T-helper 2 cell (primary cell): ENCODE measurements around the gene ACR.

Experiments
- DNase-seq, 5 experiments: peaks; one replicate each; pipeline versions ENCODE4 v3.0.0 to v3.0.0-alpha.2; 2012 to 2022
- total RNA-seq, 2 donors: gene quantifications; one replicate each; lab custom pipeline; 2026; lab: John Stamatoyannopoulos, UW

ACR gene
- total RNA-seq, result 0 reads per million in 2 donors

DNA sequence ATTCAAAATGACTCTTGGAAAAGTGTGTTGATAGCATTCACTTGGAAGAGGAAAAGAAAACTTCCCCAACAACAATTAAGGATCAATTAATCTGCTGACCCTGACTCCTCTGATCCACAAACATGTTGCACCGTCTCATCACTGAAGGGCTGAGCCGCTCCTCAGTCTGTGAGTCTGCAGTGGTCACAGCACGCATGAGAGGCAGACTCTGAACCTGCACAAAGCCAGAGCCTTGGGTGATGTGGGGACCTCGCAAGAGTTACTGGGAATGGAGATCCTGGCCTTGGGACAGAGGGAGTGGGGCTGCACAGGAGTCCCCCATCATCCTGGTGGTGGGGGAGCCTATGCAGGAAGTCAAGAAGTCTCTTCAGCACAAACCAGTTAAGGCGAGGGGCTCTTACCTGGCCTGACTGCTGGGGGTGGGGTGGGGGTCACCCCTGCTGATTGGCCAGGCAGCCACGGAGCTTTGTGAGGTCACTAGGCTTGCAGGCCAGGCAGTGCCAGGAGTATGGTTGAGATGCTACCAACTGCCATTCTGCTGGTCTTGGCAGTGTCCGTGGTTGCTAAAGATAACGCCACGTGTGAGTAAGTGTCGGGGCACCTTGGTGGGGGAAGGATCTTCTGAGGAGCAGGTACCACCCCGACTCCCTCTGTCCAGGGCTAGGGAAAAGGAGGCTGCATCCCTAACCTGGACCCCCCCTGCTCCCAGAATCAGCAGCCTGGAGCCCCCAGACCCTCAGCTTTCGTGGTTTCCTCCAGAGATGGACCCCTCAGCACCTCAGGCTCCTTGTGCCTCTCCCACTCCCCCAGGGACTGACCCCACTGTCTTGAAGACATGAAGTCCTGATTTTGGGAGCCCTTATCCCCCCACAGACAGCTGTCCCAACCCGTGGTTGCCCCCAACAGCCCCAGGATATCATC lies at the start of gene ACR:
Gene ACR, plus strand, starts transcription at position 477 of the 921 bp plus-strand sequence. Its CDS starts 32 bp downstream, at position 509.
- DNase-seq, result no peak

DNA sequence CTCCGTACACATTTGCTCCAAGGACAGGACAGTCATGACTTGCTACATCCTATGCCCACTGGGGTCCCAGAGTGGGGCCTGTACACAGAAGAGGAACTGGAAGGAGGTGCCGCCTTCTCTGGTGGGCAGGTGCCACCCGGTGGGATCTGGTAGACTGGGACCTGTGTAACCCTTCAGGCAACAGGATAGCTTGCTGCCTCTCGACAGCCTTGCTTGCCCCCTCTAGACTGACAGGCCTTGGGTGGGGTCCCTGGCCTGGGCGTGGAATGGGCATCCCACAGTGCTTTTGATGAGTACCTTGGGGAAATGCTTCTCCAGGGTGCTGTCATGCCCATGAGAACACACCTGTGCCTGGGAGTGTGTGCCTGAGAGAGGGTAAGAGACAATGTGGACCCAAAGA lies 49.6 kb upstream of the ACR start:
- no peak for DNase-seq

GRCh38 chr22:50691521-50691920 lies 46.5 kb upstream of the ACR start:
- peak in 1 of 5 experiments; percentile 70 for DNase-seq

DNA sequence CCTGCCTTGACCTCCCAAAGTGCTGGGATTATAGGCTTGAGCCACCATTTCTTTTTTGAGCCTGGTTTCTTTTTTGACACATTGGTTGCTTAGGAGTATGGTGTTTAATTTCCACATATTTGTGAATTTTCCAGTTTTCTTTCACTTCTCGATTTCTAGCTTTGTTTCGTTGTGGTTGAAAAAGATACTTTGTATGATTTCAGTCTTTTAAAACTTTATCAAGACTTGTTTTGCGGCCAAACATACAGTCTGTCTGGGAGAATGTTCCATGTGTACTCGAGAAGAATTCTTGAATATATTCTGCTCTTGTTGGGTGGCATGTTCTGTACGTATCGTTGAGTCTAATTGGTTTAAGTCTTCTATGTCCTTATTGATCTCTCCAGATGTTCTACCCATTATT lies 44.5 kb upstream of the ACR start:
- DNase-seq, result no peak

- peak in 1 of 5 experiments; percentile 83 for DNase-seq
These were observed 43.9 kb upstream of the ACR start for GRCh38 chr22:50694099-50694605.

DNA sequence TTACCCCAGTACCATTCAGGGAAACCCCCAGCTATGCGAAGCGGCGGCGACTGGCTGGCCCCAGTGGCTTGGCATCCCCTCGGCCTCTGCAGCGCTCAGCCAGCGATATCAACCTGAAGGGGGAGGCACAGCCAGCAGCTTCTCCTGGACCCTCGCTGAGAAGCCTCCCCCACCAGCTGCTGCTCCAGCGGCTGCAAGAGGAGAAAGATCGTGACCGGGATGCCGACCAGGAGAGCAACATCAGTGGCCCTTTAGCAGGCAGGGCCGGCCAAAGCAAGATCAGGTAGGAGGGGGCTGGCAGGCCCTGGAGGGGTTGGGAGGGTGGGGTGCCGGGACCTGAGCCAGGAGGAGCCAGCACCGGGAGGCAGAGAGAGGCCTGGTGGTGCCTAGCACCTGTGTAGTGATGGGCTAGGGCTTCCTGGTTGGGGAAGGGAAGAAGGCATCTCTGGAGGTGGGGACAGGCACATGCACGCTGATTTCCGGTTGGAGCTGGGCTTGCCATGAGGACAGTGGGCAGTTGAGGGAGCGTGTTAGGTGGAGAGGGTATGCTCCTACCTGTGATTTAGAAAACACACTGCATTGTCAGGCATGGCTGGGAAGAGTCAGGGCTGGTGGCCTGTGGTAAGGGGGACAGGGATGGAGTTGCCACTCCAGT lies 43.1 kb upstream of the ACR start:
- no peak for DNase-seq

GRCh38 chr22:50695421-50696250 lies 42.4 kb upstream of the ACR start:
- no peak for DNase-seq

DNA sequence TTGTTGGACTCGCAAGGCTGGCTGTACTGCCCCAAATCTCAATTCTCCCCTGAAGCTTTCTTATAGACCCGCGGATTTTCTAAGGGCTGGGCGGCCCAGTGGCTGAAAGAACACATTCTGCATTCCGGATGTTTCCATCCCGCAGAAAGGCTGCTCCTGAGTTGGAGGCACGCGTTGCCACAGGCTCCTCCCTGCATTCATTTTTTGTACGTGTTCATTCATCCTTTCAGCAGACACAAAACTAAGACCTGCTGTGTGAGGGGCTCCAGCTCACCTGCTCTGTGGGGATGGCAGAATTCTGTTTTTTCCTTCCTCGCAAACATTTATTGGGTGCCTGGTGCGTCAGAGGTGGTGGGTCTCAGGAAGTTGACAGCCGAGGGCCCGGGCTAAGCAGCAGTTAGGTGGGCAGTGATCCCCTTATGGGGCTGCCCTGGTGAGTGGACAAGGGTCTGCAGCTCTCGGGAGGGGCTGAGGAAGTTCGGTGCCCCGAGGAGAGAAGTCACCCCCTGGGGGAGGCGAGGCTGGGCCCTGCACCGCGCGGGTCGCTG lies 41.7 kb upstream of the ACR start:
- no peak for DNase-seq

DNA sequence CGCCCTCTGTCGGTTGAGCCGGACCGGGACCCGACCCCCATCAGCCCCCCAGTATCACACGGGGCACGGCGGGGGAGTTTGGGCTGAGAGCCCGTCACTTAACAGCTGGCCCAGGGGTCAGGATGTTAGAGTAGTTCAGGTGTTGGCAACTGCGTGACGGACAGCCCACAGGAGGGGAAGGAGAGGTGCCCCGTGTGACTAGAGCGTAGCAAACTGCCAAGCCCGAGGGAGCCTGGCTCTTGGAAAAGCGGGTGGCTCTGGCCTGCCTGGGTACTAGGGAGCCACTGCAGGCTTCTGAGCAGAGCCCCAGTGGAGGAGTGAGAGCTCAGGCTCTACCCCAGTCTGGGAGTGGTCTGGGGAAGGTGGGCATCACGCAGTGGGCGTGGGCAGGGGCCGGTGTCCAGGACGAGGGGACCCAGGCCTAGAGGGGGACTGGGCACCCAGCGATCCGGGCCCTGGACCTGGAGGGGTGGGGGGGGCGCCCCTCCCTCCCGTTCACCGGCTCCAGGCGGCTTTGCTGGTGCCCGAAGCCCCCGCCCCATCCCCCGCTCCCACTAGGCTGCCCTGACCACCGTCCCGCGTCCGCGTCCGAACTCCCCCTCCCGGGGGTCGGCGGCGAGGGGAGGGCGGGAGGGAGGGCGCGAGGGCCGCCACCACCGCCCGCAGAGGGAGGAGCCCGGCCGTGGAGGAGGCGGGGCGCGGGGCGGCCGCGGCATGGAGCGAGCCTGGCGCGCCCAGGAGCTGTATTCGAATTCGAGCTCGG lies 41.0 kb upstream of the ACR start:
- no peak for DNase-seq

DNA sequence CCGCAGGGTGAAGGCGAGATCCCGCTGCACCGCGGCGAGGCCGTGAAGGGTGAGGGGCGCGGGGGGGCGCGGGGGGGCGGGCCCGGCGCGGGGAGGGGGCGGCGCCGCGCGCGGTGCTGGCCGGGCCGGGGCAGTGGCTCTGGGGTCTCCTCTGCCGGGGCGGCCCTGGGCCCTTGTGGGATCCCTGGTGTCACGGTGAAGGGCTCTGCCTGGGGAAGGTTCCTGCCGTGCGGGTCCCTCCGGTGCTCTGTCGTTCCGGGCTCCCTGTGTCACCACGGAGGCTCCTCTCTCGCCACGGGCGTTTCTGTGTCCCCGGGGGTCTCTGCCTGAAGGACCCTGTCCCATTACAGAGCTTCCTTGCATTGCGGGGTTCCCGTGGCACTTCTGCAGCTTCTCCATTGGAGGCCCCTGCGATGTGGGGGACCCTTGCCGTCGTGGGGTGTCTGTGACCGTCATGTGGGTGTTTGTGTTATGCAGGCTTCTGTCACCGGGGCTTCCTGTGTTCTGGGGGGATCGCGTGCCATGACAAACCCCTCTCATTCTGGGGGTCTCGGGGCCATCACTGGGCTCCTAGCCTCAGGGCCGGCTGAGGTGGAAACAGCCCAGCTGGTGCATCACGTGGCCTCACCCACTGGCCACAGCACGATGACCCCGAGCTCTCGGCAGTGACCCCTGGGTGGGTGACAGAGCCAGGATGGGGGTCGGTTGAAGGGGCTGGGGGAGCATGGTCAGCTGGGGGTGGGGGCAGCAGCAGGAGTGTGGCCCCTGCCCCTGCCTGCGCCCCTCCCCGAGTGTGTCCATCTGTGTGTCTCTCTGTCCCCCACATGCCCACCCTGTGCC lies 40.1 kb upstream of the ACR start:
- no peak for DNase-seq

GRCh38 chr22:50698546-50698945 lies 39.5 kb upstream of the ACR start:
- DNase-seq, result no peak

- DNase-seq, result no peak
These were observed 38.8 kb upstream of the ACR start for GRCh38 chr22:50699001-50699755.

DNA sequence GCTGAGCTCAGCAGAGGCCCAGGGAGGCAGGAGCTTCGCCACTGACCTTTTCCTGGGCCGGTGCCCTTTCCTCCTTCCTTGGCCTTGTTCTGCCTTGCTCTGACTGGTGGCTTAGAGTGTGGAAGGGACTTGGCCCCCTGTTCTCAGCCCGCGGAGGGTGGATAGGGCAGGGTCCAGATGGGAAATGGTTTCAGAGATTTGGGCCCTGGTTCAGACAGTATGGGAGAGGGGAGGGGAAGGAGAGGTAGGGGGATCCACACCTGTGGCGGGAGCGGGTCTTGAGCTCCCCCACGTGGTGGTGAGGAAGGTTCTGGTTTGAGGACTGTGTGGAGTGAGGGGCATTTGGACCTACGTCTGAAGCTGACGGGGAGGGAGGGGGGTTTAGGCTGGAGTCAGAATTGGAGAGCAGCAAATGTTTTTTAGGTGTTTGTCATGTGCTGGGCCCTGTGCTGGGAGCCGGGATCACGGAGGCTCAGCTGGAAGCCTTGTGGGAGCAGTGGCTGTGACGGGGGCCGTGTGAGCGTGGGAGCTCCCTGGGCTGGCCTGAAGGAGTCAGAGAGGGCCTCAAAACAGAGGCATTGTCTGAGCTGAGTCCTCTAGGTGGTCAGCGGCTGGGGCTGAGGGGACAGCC lies 38.1 kb upstream of the ACR start:
- no peak for DNase-seq

- no peak for DNase-seq
These were observed 37.5 kb upstream of the ACR start for GRCh38 chr22:50700387-50701075.

- no peak for DNase-seq
These were observed 37.0 kb upstream of the ACR start for GRCh38 chr22:50701076-50701419.

- DNase-seq, result no peak
These were observed 36.4 kb upstream of the ACR start for GRCh38 chr22:50701428-50702154.

GRCh38 chr22:50702261-50702671 lies 35.7 kb upstream of the ACR start:
- peak in 1 of 5 experiments; percentile 87 for DNase-seq
